22Rv1 (cell line): Measurements from ENCODE around the gene ARHGEF18.

Experiments
- ZFX ChIP-seq: fragments of 450-650 bp; IDR thresholded peaks from 2 replicates; pipeline ENCODE4 v1.6.1; 2017; ENCODE audit warnings: antibody characterized with exemption, borderline replicate concordance
- TF ChIP-seq, protein P1 (sequence below): fragments of 450-650 bp; IDR thresholded peaks from 2 replicates; pipeline ENCODE4 v1.5.1; 2017; ENCODE audit warnings: mild to moderate bottlenecking

DNA sequence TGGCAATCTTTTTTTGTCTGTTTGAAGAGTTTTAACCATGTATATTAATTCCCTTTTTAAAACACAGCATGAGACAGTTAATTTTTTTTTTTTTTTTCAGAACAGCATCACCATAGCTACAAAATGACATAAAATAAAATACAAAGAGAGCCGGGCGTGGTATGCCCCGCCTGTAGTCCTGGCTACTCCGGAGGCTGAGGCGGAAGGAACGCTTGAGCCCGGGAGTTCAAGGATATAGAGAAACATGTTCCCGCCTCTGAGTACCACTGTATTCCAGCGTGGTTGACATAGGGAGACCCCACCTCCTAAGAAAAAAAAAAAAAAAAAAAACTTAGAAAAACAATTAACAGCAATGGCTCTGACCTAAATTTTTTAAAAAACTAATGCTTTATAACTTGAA, 44.5 kb upstream of the ARHGEF18 start:
- TF ChIP-seq, protein P1, sequence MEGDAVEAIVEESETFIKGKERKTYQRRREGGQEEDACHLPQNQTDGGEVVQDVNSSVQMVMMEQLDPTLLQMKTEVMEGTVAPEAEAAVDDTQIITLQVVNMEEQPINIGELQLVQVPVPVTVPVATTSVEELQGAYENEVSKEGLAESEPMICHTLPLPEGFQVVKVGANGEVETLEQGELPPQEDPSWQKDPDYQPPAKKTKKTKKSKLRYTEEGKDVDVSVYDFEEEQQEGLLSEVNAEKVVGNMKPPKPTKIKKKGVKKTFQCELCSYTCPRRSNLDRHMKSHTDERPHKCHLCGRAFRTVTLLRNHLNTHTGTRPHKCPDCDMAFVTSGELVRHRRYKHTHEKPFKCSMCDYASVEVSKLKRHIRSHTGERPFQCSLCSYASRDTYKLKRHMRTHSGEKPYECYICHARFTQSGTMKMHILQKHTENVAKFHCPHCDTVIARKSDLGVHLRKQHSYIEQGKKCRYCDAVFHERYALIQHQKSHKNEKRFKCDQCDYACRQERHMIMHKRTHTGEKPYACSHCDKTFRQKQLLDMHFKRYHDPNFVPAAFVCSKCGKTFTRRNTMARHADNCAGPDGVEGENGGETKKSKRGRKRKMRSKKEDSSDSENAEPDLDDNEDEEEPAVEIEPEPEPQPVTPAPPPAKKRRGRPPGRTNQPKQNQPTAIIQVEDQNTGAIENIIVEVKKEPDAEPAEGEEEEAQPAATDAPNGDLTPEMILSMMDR = no peak
- no peak for TF ChIP-seq ZFX
